GM19240 (cell line): ENCODE data around the gene STRAP.
A peak's percentile ranks its signal among the peaks of the same experiment; 100 is the strongest.
"Not testable (repeated sequence)": the region's sequence is repeated elsewhere in the genome, so short reads cannot be mapped to it uniquely, and the experiment has no call there.

Experiments used
- DNase-seq: peaks from one replicate; pipeline ENCODE4 v3.0.0; 2011; ENCODE audit warnings: low spot score; ENCODE audit not compliant: insufficient read length

STRAP gene

DNA sequence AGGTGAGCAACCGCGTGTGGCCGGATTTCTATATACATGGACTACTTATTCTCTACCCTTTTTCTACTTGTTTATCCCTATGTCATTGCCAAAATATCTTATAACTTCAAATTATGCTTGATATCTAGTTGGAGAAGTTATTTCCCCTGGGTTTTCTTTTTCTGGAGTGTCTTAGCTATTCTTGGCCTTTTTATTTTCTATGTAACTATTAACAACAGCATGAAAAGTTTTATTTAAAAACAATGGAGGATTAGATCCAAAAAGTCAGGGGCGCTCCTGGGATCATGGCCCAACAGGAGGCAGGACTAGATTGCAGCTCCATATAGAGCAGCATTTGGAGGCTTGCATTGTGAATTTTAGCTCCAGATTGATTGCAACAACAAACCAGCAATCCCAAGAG is 8.6 kb upstream of the STRAP start:
- DNase-seq, result no peak

DNA sequence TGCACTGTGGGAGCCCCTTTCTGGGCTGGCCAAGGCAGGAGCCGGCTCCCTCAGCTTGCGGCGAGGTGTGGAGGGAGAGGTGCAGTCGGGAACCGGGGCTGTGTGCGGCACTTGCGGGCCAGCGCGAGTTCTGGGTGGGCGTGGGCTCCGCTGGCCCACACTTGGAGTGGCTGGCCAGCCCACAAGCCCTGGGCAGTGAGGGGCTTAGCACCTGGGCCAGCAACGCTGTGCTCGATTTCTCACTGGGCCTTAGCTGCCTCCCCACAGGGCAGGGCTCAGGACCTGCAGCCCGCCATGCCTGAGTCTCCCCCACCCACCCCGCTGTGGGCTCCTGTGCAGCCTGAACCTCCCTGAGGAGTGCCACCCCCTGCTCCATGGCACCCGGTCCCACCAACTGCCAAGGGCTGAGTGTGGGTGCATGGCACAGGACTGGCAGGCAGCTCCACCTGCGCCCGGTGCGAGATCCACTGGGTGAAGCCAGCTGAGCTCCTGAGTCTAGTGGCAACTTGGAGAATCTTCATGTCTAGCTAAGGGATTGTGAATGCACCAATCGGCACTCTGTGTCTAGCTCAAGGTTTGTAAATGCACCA is 7.5 kb upstream of the STRAP start:
- DNase-seq, result not testable (repeated sequence)

DNA sequence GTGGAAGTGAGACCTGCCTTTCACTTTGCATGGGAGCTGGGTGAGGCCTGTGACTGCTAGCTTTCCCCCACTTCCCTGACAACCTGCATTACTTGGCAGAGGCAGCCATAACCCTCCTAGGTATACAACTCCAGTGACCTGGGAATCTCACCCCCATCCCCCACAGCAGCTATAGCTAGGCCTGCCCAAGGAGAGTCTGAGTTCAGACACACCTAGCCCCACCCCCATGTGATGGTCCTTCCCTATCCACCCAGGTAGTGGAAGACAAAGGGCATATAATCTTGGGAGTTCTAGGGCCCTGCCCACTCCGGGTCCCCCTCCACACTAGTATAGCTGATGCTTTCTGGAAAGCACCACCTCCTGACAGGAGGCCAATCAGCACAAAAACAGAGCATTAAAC is 6.3 kb upstream of the STRAP start:
- no peak for DNase-seq

DNA sequence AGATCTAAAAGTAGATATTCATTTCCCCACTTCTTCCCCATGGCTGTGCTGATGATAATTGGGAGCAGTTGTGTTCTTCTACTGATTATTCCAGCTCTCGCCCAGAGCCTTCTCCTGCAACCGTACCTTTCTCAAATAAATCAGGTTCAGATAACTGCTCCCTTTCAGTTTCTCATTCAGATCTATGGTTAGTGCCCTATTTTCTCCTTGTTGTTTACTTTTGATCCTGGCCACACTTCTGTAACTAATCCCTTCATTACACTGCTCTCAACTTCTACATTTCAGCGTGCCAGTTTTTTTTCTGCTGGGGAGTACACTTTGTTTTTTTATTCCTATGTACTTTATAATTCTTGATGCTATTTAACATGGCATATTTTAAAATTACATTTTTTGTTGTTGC is 2.8 kb upstream of the STRAP start:
- no peak for DNase-seq

DNA sequence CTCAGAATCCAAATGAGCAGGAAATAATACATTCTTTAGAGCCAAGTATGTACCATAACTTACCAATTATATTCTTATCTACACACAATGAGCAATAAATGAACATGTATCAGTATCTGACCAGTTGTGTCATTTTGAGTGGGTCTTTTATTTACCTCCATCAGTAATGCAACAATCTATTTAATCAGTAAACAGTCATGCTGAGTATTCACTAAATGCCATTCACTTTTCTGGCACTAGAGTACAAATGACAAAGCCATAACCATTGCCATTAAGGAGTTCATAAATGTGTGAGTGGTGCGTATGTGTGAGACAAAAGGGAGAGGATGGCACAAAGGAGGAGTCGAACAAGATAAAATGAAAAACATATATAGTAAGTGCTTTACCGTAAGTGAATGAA is 1.5 kb upstream of the STRAP start:
- no peak for DNase-seq

DNA sequence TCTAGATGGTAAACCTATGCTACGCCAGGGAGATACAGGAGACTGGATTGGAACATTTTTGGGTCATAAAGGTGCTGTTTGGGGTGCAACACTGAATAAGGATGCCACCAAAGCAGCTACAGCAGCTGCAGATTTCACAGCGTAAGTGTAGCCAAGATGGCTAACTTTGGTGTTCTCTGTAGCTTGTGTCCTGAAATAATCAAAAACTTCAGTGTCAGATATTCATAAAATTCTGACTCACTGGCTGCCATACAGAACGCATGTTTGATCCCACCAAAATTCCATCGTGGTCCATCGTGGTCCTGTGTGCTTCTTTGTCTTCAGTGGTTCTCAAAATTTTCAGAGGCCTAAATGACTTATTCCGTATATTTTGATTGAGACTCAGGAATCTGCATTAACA is 1.3 kb downstream of the STRAP start:
- DNase-seq, result no peak

DNA sequence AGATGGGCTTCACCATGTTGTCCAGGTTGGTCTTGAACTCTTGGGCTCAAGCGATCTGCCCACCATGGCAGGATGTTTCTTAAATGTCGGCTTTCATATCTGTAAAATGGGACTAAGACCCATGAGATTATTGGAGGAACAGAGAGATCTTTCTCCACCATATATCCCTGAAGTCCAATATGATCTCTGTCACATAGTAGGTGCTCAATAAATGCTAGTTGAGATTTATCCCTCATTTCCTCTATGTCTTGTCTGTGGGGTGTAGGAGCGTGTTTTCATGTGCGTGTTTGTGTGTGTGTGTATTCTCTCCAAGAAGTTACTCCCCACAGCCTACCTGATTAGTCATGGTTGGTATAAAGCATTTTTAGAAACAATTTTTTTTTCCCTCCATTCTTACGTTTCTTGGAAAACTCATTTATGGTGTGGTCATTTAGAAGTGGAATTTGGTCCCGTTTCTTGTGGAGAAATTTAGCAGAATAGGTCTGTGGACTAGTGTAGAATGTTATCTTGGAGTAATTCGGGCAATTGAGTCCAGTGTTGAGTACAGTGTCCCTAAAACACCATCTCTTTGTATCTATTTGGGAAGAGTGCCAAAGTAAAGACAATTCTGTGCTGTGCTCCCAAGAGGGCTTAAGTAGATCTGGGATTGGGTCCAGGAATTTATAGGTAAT is 4.3 kb downstream of the STRAP start:
- no peak for DNase-seq

DNA sequence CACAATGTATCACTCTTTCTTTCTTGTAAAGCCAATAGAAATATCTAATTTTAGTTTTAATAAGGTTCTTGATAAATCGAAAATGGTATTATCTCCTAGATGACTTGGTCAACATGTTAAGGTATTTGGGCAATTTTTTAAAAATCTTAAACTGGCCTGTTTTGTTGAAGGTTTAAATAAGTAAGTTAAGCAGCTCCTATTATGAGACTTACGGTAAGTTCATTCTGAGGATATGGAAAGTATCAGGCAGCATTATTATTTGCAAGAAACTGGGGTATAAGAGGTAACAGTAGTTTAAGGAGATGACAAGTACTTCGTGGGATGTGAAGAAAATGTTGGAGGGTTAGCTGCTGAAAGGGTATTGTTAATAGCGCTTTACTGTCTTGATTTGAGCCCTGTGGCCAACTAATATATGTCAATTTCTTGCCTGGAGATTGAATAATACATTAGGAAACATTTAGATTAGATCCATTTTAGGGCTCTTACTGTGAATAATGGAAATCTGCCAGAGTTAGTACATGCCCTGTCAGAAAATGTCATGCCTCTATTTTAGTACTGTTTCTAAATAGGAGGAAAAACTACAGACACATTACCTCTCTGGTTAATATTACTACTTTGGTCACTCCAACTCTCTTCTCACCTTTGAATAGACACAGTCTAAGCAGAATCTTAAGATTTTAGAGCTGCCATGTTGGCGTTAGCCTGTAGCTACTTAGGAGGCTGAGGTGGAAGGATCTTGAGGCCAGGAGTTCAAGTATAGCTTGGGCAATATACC is 5.0 kb downstream of the STRAP start:
- DNase-seq, result no peak

DNA sequence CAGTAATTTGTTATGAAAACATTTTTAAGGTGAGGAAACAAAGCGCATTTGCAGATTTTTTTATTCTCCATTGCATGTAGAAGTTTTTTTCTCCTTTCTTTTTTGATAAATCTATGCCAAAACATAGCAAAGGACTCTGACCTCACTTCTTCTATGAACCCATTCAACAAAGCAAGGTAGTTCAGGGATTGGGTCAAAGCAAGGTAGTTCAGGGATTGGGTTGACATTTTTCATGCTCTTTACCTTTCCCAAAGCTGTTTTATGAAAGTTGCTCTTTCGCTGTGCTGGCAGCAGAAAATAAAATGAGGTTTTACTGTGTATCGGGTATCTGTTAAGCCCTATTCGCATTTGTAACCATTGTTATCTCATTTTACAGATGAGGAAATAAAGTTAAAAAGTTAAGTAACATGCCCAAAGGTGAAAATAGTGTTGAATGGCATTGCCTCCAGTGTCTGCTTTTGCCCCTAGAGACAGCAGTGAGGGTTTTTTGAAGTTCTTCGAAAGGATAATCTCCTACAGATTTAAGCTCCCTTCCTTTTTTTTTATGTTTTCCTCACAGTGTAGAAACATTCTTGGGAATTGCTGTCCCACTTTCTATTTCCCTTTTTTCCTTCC is 10.6 kb downstream of the STRAP start:
- no peak for DNase-seq

DNA sequence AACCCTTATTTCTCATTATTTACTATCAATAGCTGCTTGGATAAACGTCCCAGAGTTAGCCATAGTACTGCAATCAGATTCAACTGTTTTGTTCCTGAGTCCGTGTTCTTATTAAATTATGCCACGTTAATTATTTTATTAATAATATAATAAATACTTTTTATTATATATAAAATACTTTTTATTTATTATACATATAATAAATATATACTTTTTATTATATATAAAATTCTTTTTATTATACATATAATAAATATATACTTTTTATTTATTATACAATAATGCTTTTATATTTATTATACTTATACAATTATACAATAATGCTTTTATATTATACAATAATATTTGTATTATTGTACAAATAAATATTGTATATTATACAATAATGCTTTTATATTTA is 11.1 kb downstream of the STRAP start:
- DNase-seq, result no peak

DNA sequence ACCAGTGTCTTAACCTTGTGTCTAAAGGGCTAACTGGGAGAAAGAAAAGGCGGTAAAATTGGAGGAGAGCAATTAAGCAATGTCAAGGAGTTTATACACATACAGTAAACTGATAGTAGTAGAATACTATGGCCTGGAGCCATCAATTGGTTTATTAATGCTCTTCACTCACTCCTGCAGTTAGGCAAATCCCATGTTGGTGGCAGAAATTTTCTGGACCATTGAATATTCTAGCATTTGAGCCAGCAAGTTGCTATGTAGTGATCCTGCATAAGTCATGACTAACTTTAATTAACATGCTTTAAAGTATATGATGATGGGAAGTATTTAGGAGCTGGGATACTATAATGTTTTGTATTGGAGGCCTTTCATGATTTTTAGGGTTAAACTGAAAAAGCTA is 14.7 kb downstream of the STRAP start:
- DNase-seq, result no peak

DNA sequence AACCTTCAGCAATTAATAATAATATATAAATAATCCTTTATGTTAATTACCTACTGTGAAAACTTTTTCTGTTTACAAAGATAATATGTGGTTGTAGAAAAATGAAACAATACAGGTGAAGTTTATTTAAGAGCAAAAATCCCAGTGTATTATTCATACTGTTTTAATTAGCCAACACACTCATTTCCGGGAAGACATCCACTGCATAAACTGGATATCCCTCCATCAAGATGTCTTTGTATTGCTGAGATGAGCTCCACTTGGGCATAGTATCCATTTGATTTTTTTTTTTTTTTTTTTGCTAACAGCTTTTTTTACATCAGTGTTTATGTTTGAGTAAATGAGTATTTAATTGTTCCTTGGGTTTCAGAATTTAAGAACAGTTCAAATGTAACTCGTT is 15.2 kb downstream of the STRAP start:
- no peak for DNase-seq

DNA sequence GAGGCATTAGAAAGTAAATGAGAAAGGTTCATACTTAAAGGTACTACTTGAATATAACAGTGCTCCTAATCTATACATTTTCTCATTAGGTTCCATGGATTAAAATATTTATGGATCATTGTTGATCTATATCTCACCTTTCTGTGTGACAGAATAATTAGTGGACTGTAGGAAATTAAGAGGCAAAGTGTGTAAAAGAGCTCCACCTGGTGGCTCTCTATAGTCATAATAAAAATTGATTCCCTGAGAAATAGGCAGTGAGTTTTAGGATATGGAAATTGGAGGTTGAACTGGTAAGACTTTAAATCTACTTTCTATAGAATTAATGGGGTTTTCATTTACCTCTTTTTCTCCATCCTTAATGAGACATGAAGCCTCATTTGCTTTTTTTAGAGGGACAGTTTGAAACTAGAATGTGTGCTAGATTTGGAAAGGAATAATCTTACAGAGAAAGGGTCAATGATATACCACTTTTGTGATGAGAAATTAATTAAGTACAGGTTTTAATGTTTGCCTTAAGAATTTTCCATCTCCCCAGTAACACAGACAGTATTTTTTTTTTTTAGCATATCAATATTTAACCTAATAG is 17.2 kb downstream of the STRAP start:
- no peak for DNase-seq

DNA sequence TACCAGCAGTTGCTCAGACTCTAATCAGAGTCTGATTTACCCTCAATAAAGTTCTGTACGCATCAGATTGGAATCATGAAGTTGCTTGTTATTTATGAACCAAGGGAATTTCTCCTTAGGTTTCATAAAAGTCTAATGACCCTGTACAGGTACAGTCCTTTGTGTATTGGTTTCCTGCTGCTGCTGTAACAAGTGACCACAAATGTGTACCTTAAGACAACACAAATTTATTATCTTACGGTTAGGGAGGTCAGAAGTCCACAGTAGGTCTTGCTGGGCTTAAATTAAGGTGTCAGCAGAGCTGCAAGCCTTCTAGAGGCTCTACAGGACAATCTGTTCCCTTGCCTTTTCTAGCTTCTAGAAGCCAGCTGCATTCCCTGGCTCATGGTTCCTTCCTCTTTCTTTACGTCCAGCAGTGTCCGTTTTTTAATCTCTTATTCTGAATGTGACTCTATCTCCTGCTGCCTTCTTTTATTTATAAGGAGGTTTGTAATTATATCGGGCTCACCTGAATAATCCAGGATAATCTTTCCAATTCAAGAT is 22.3 kb downstream of the STRAP start:
- no peak for DNase-seq

DNA sequence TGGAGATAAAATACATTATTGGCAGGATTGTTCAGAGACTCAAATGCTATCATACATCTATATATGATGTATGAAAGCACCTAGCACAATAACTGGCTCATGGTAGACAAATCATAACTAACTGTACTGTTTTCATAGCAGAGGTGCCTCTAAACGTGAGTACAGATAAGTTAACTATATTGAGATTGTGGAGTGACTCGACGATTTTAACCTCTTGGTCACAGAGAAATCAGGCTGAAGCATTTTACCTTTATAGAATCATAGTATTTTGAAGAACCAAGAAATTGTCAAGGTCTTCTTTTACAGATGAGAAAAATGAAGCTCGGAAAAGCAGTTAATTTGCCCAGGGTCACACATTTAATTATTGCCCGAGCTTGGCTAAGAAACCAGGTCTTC is 28.3 kb downstream of the STRAP start:
- DNase-seq, result no peak

DNA sequence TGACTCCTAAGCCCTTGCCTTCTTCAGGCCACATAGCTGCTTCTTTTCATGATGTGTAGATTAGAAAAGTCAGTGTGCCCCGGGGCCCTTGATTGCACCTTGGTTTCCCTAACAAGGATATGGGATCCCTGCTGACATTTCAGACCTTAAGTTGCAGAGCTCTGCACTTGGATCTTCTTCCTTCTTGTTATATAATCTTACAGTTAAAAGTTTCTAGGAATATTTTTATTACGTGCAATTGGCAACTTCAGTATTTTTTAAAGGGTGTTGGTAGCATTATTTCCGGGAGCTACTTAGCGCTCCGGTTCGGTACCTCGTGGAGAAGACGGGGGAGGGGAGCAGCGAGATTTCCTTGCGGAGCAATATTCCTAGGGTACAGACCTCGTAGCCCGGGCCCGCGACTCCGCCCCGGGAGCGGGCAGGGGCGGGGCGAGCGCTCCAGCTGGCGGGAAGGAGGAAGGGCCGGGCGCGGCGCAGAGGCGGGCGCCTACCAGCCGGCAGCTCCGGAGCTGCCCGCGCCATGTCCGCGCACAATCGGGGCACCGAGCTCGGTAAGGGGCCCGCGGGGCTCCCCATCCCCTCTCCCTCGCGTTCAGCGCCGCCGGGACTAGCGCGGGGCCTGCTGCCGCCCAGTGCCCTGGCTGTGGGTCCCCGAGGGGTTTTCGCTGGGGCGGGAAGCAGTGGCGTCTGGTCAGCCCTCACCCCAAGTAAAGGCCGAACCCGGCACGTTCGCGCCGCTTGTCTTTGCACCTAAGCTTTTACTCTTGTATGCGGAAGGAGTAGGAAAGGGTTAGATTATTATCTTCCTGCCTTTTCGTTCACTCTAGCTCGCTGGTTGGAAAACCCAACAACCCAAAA is 28.9 kb downstream of the STRAP start, which contains the start of gene DERA:
TSS of gene DERA (plus strand) at position 469 of the 858 bp plus-strand sequence. CDS start at position 521, 52 bp downstream.
- peak; percentile 27 for DNase-seq

DNA sequence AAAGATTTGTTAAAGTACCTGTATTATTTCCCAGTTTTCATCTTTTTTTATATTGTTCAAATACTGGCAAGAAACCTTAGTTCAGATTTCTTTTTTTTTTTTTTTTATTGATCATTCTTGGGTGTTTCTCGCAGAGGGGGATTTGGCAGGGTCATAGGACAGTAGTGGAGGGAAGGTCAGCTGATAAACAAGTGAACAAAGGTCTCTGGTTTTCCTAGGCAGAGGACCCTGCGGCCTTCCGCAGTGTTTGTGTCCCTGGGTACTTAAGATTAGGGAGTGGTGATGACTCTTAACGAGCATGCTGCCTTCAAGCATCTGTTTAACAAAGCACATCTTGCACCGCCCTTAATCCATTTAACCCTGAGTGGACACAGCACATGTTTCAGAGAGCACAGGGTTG is 29.7 kb downstream of the STRAP start:
- DNase-seq, result not testable (repeated sequence)

DNA sequence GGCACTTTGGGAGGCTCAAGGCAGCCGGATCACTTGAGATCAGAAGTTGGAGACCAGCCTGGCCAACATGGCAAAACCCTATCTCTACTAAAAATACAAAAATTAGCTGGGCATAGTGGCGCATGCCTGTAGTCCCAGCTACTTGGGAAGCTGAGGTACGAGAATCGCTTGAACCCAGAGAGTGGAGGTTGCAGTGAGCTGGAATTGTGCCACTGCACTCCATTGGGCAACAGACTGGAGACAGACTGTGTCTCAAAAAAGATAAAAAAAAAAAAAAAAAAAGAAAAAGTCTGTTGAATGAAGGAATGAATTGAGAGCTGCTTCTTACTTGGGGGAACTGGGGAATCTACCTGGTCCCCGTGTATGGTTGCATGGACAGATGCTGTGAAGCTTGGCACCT is 31.9 kb downstream of the STRAP start:
- not testable (repeated sequence) for DNase-seq

DNA sequence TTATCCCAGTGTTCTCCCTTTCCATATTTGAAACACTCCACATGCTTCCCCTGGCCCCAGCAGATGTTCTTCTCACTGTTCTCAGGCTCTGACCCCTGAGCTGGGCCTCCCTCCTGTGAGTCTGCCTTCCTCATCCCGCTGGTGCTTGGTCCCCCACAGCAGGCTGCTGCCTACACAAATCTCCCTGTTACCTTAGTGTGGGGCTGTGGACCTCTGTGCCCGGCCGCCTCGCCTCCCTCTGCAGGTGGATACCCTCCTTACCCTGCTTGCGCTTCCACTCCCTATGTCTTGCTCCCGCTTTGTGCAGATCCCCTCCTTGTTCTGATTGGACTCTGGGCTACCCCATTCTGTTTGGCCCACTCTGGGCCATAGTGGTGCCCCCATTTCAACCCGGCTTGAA is 35.9 kb downstream of the STRAP start:
- DNase-seq, result no peak

DNA sequence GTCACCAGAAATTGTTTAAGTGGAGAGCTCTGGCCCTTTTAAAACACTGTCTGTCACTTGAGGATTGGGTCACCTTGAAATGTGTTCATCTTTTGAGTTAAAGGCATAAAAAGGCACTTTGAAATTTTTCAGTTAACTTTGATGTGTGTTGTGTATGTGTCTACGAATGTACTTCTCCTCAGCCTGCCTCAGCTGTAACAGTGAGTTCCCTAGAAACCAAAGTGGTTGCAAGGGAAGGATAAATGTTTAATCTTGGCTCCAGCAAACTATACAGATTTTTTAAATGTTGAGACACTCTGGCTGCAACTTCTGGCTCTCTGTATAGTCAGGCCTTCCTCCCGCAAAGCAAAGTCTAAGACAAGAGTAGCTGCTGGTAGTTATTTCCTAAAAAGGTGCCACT is 37.2 kb downstream of the STRAP start:
- DNase-seq, result no peak

DNA sequence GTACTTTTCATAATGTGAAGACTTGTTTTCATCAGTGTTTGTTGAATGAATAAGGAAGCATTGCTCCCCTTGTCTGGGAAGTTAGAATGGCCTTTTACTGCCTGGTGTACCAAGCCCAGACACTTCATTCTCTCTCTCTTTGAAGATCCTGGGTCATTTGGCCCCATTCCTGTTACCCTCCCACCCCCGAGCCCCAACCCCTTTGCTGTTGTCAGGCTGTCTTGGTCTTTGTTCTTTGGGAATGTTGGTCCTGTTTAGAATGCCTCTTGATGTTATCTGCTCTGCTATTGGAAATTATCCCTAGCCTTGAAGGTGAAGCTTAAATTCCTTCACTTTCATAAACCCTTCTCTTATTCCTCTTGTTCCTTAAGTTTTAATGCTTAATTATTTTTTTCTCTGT is 42.8 kb downstream of the STRAP start:
- DNase-seq, result no peak
